Spleen (tissue), 7 donors: ENCODE results near the gene TEX28.

Experiments
- CTCF ChIP-seq, 11 experiments: fragments of 200-600 bp in 7 of 11; fragments of 450-650 bp in 4 of 11; sonication (generic) in 4 of 11; IDR thresholded peaks in 8 of 11; conservative IDR thresholded peaks in 3 of 11; 1 replicate in 7 of 11; 2 replicates in 4 of 11; pipeline versions ENCODE4 v1.4.0 to v1.8.0; 2016 to 2021; ENCODE audit warnings: antibody characterized with exemption in 11 of 11, inconsistent platforms in 4 of 11, mild to moderate bottlenecking in 1 of 11
- POLR2A ChIP-seq, 3 donors: fragments of 450-650 bp; IDR thresholded peaks; one replicate each; pipeline ENCODE4 v1.5.1; 2017; ENCODE audit warnings: antibody characterized with exemption in 3 of 3, mild to moderate bottlenecking in 1 of 3
- donor health status: DM: no; HTN: no; CAD: no; lungs with moderate emphysema.
- donor health status: DM: no; HTN: no; CAD: no.
- donor health status: DM: no; HTN: no; CAD: no.

- TF ChIP-seq CTCF (IDR thresholded peaks at IDR 0.05 in 8 of 11, conservative IDR thresholded peaks at IDR 0.05 in 3 of 11) (no peak), POLR2A (IDR thresholded peaks at IDR 0.05) (no peak)
Observed at GRCh38 chrX:154321594-154321993, 26.7 kb upstream of the TEX28 start.
